Pericardium fibroblast (primary cell): ENCODE results near the gene TPP2. TPM values are rescaled to one million over a fixed set of nuclear protein-coding genes. Genes with fewer than 3 reads are reported as not detected.

Source experiments
- total RNA-seq: library from RNA; depleted of rRNA; stranded (reverse); fragments of >200 nt; gene quantifications from 2 replicates; pipeline ENCODE4 v1.2.3, GENCODE V29; 2015

The TPP2 gene
- 27.1 and 28.5 TPM in 2 replicates for total RNA-seq

DNA sequence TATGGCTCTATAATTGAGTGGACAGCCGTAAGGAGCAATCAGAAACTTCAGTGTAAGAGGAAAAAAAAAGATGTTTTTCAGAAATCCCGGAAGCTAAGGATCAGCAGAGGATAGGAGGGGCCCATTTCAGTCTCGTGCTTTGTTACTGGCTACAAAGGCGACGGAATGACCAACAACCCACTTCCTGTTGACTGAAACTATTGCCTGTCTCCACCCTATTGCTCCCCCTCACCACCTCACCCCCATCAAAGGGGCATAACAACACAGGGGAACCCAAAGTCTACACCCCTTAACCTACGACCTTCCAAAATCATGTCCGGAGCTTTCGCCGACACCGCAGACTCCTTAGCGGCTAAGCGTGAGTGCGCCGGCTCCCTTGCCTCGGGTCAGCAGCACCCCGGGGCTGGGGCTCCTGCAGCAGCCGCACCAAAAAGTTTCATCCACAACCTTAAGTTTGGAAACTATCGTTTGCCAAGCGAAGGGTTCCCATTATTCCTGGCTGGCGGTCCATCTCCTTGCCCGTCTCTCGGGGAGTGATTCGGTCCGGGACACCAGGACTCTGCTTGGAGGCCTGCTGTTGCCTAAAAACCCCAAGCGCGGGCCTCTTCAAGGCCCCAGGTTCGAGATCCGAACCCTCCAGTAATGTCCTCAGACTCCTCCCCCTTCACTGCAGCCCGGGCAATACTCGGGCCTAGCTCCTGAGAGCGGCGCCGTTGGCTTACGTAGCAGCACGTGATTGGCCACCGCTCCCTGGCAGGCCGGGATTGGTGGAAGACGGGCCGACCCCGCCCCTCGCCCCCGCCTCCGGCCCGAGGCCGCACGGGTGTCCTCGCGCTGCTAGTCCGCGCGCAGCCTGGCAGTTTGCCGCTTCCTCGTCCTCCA, at the start of gene TPP2:
TSS of gene TPP2 (plus strand) at position 840 of the 882 bp plus-strand sequence. CDS start 53 bp downstream, outside the sequence.

DNA sequence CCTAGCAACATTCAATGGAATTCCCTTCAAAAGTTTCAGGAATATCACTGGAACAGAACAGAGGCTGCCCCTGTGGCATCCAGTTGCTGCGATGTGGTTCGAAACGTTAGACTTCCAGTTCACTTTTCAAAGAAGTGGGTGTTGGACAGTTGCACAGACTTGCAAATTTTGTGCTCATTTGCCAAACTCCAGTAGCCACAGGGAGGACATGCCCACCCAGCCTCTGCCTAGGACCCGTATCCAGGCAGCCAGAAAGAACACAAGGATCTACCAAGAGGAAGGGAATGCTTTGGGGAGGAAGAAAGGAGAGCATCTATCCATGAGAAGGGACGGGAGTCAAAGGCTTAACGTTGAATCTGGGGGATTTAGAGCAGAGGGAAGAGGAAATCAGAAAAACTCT, 98.2 kb downstream of the TPP2 start, which contains the start of gene METTL21C:
TSS of gene METTL21C (minus strand) at position 108 of the 400 bp plus-strand sequence. CDS start 546 bp downstream, outside the sequence.

Other genes with a start within 250 kb of the TPP2 start
- gene FGF14, start 194.9 kb upstream of the TPP2 start, total RNA-seq, result 0.17 TPM in 1 of 2 replicates, not detected in the other
- 1.4 TPM in 1 of 2 replicates, not detected in the other for gene METTL21C, start 98.1 kb downstream of the TPP2 start, total RNA-seq
- 4.2 and 5.7 TPM in 2 replicates for gene TEX30, start 176.8 kb downstream of the TPP2 start, total RNA-seq
- 26.6 and 40.6 TPM in 2 replicates for gene POGLUT2, start 202.0 kb downstream of the TPP2 start, total RNA-seq
- gene BIVM, start 202.1 kb downstream of the TPP2 start, total RNA-seq, result 11.0 and 19.0 TPM in 2 replicates
- 33.6 and 41.7 TPM in 2 replicates for gene ERCC5, start 249.0 kb downstream of the TPP2 start, total RNA-seq